OCI-LY3 (cell line): ENCODE measurements around the gene PRRC2A.

ENCODE experiments used
- EZH2phosphoT487 ChIP-seq: fragments of 200-600 bp; shearing (Covaris generic); IDR thresholded peaks from 2 replicates; pipeline ENCODE4 v1.6.1; 2018; ENCODE audit warnings: antibody characterized with exemption, mixed run types, low read depth
- TF ChIP-seq, protein P1 (sequence below): fragments of 200-600, 300-600 bp; sonication (generic); IDR thresholded peaks from 2 replicates; pipeline ENCODE4 v1.5.1; 2014; ENCODE audit warnings: antibody characterized with exemption, low read length, low read depth

DNA sequence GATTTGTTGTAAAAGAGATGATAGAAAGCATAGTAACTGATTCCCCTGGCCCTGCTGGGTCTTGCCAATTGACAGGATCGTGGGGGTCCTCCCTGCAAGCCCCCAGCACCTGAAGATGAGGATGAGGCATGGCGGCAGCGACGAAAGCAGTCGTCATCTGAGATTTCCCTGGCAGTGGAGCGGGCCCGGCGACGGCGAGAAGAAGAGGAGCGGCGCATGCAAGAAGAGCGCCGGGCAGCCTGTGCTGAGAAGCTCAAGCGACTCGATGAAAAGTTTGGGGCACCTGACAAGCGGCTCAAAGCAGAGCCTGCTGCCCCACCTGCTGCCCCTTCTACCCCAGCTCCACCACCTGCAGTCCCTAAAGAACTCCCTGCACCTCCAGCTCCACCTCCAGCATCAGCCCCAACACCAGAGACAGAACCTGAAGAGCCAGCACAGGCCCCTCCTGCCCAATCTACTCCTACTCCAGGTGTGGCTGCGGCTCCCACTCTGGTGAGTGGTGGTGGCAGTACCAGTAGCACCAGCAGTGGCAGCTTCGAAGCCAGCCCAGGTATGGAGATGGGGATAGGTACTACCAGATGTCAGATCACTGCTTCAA is 7.3 kb downstream of the PRRC2A start:
- TF ChIP-seq, protein P1, sequence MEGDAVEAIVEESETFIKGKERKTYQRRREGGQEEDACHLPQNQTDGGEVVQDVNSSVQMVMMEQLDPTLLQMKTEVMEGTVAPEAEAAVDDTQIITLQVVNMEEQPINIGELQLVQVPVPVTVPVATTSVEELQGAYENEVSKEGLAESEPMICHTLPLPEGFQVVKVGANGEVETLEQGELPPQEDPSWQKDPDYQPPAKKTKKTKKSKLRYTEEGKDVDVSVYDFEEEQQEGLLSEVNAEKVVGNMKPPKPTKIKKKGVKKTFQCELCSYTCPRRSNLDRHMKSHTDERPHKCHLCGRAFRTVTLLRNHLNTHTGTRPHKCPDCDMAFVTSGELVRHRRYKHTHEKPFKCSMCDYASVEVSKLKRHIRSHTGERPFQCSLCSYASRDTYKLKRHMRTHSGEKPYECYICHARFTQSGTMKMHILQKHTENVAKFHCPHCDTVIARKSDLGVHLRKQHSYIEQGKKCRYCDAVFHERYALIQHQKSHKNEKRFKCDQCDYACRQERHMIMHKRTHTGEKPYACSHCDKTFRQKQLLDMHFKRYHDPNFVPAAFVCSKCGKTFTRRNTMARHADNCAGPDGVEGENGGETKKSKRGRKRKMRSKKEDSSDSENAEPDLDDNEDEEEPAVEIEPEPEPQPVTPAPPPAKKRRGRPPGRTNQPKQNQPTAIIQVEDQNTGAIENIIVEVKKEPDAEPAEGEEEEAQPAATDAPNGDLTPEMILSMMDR: no peak
- TF ChIP-seq EZH2phosphoT487: no peak
